Activated CD4-positive, alpha-beta T cell treated with anti-CD3 and anti-CD28 coated beads, Interleukin-2, amount 10 ng/mL, durations not matched to agents 7 days and 5 days (primary cell): ENCODE results near the gene GSTA4. TPM values are rescaled to one million over a fixed set of nuclear protein-coding genes. Genes with fewer than 3 reads are reported as not detected.

Experiments
- total RNA-seq, 2 experiments: library from RNA; stranded (reverse); gene quantifications; one replicate each; pipeline ENCODE4 v1.2.3, GENCODE V29; 2021

The GSTA4 gene
- total RNA-seq, 2 experiments from 2014 or later = 4.8 to 6.1 TPM

Other genes starting within 250 kb of the GSTA4 start
- not detected for gene GSTA2, start 231.8 kb downstream of the GSTA4 start, total RNA-seq
- not detected for gene GSTA1, start 191.5 kb downstream of the GSTA4 start, total RNA-seq
- not detected for gene GSTA5, start 154.5 kb downstream of the GSTA4 start, total RNA-seq
- not detected for gene GSTA3, start 85.6 kb downstream of the GSTA4 start, total RNA-seq
- 1 to 10 TPM; 6.8 to 8.4 TPM for gene CILK1, start 66.5 kb upstream of the GSTA4 start, total RNA-seq
- gene FBXO9, start 70.1 kb upstream of the GSTA4 start, total RNA-seq = 10 to 100 TPM; 72.9 to 88.1 TPM
- gene GCM1, start 153.6 kb upstream of the GSTA4 start, total RNA-seq = not detected